Activated naive CD4-positive, alpha-beta T cell treated with anti-CD3 and anti-CD28 coated beads, Interleukin-2, amount 50 U/mL, for 24 hours (primary cell): ENCODE results near the gene UNC13C.

ENCODE experiments used
- H3K27ac Mint-ChIP-seq: one replicate; pipeline ENCODE4 v1.8.0; 2021; ENCODE audit warnings: mild to moderate bottlenecking, mixed read lengths
- H3K27me3 Mint-ChIP-seq: one replicate; pipeline ENCODE4 v1.8.0; 2021; ENCODE audit warnings: mixed read lengths
- H3K36me3 Mint-ChIP-seq: one replicate; pipeline ENCODE4 v1.8.0; 2021; ENCODE audit warnings: mixed read lengths
- H3K4me1 Mint-ChIP-seq: one replicate; pipeline ENCODE4 v1.8.0; 2021; ENCODE audit warnings: mixed read lengths
- H3K4me3 Mint-ChIP-seq: one replicate; pipeline ENCODE4 v1.8.0; 2021; ENCODE audit warnings: mild to moderate bottlenecking, mixed read lengths
- H3K9me3 Mint-ChIP-seq: one replicate; pipeline ENCODE4 v1.8.0; 2021; ENCODE audit warnings: mixed read lengths

Gene UNC13C

DNA sequence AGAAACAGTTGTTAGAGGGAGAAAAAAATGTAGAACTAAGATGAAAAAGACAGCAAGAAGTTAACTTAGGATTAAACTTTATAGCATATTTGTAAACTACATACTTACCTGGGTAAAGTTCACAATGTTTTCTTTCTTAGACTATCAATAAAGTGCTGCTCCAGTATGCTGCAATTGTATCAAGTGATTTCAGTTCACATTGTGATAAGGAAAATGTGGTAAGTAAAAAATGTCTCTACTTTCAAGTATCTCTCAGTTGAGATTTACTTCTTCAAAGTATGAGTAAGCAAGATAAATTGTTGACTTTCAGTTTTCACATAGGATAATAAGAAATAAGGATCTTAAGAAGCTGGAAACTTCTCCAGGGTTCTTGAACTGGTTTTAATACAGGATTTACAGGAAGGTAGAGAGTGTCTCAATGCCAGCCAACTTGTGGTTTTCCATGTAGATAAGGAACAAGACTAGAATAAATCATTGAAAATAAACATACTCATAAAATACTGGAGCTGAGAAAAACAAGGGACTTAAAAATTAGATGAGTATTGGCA is 528.8 kb downstream of the UNC13C start:
- Mint-ChIP-seq H3K4me1 (no peaks in the 10 kb centered on the region), H3K27me3 (peaks cover 1% of the 10 kb centered on the region), H3K36me3 (no peaks in the 10 kb centered on the region), H3K4me3 (no peak overlapping the region), H3K27ac (no peak overlapping the region), H3K9me3 (no peaks in the 10 kb centered on the region)

DNA sequence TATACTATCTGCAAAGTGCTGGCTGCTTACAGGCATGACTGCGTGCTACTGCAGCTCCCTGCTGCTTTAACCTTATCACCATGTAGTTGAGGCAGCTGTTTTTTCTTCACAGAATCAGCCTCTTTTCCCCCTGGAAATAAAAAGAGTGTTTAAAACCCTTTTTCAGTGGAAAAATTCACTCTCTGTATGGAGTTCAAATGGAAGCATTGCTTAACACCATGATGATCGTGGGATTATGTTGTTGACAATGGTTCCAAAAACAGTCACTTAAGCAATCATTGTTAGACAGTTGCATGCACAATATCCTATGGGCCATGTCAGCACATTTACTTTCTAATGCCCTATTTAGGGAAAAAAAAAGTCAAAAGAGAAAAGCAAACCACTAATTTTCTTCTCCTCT is 536.4 kb downstream of the UNC13C start:
- Mint-ChIP-seq H3K27ac (no peak overlapping the region), H3K4me3 (no peak overlapping the region), H3K4me1 (peaks cover 8% of the 10 kb centered on the region), H3K36me3 (no peaks in the 10 kb centered on the region), H3K27me3 (peaks cover 1% of the 10 kb centered on the region), H3K9me3 (no peaks in the 10 kb centered on the region)

- Mint-ChIP-seq H3K4me1 (peaks cover 20% of the 10 kb centered on the region), H3K4me3 (no peak overlapping the region), H3K27me3 (no peaks in the 10 kb centered on the region), H3K27ac (no peak overlapping the region), H3K9me3 (no peaks in the 10 kb centered on the region), H3K36me3 (no peaks in the 10 kb centered on the region)
Measured at GRCh38 chr15:54515664-54516582, 537.7 kb downstream of the UNC13C start.

GRCh38 chr15:54517366-54517765 is 539.1 kb downstream of the UNC13C start:
- H3K27me3 Mint-ChIP-seq: peaks cover 1% of the 10 kb centered on the region
- no peaks in the 10 kb centered on the region for H3K9me3 Mint-ChIP-seq
- H3K4me3 Mint-ChIP-seq: no peak overlapping the region
- peaks cover 20% of the 10 kb centered on the region for H3K4me1 Mint-ChIP-seq
- no peaks in the 10 kb centered on the region for H3K36me3 Mint-ChIP-seq
- no peak overlapping the region for H3K27ac Mint-ChIP-seq

- H3K36me3 Mint-ChIP-seq: no peaks in the 10 kb centered on the region
- H3K27me3 Mint-ChIP-seq: peaks cover 1% of the 10 kb centered on the region
- peaks cover 20% of the 10 kb centered on the region for H3K4me1 Mint-ChIP-seq
- no peak overlapping the region for H3K4me3 Mint-ChIP-seq
- no peak overlapping the region for H3K27ac Mint-ChIP-seq
- H3K9me3 Mint-ChIP-seq: no peaks in the 10 kb centered on the region
Measured at GRCh38 chr15:54518156-54518882, 540.1 kb downstream of the UNC13C start.

DNA sequence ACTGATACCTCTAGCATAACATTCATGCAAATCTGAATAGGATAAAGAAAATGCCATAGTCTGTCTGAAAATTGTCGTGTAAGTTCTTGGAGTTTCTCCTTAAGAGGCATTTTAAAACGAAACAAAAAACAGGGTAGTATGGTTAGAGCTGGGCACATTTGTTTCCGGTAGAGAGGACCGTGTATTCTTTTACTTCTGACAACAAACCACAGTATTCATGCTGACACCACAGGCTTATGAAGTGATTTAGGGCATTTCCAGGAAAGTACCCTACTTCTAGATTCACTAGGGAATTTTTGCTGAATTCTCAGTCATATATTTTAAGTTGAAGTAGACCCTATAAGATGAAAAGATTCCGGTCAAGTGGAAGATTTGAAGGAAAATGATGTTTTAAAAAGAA is 541.3 kb downstream of the UNC13C start:
- Mint-ChIP-seq H3K36me3 (no peaks in the 10 kb centered on the region), H3K9me3 (no peaks in the 10 kb centered on the region), H3K4me1 (peaks cover 20% of the 10 kb centered on the region), H3K27ac (no peak overlapping the region), H3K27me3 (peaks cover 1% of the 10 kb centered on the region), H3K4me3 (peak overlapping the region; percentile 40)

DNA sequence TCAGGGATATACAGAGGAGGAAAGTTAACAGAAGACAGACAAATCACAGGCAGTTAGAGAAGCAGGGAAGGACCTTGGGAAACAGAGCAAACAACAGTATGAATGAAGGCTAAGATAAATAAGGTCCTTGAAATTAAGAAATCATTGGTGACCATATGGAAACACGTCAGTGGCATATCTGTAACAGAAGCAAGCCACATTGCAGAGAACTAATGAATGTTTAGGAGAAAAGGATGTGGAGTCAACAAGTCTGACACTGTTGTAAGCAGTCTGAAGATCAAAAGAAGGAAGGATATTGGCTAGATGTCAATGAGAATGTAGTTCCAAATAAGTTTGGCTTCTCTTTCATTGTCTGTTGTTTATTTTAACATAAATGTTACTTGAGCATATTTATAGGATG is 542.4 kb downstream of the UNC13C start:
- H3K4me3 Mint-ChIP-seq: no peak overlapping the region
- no peaks in the 10 kb centered on the region for H3K9me3 Mint-ChIP-seq
- H3K4me1 Mint-ChIP-seq: peaks cover 20% of the 10 kb centered on the region
- H3K27me3 Mint-ChIP-seq: peaks cover 1% of the 10 kb centered on the region
- H3K27ac Mint-ChIP-seq: no peak overlapping the region
- H3K36me3 Mint-ChIP-seq: no peaks in the 10 kb centered on the region

DNA sequence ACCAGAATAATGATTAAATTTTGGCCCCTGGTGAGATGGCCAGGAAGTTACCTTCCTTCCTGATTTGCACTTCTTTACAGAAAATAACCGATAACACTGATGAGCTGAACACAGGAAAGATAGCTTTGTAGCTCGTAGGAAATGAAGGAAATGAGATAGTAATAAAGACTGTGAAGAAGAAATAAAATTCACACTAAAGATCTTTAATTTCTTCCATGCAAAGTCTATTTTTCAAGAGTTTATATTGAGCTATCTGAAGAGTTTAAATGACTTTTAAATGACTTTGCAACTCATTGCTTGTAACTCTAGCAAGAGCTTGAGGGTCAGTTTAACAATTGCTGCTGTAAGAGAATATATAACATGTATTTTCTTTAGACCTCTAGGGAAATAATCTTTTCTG is 543.0 kb downstream of the UNC13C start:
- no peaks in the 10 kb centered on the region for H3K36me3 Mint-ChIP-seq
- no peak overlapping the region for H3K27ac Mint-ChIP-seq
- no peak overlapping the region for H3K4me3 Mint-ChIP-seq
- H3K9me3 Mint-ChIP-seq: no peaks in the 10 kb centered on the region
- peaks cover 20% of the 10 kb centered on the region for H3K4me1 Mint-ChIP-seq
- peaks cover 1% of the 10 kb centered on the region for H3K27me3 Mint-ChIP-seq

GRCh38 chr15:54528021-54528420 is 549.8 kb downstream of the UNC13C start:
- H3K36me3 Mint-ChIP-seq: no peaks in the 10 kb centered on the region

GRCh38 chr15:54540721-54541120 is 562.5 kb downstream of the UNC13C start:
- Mint-ChIP-seq H3K27me3 (no peaks in the 10 kb centered on the region), H3K27ac (no peak overlapping the region), H3K9me3 (peaks cover 21% of the 10 kb centered on the region), H3K4me3 (no peak overlapping the region), H3K4me1 (no peaks in the 10 kb centered on the region), H3K36me3 (no peaks in the 10 kb centered on the region)

More at GRCh38 chr15:54528021-54528420, 549.8 kb downstream of the UNC13C start:
- no peak overlapping the region for H3K4me3 Mint-ChIP-seq
- H3K4me1 Mint-ChIP-seq: no peaks in the 10 kb centered on the region
- no peak overlapping the region for H3K27ac Mint-ChIP-seq
- H3K27me3 Mint-ChIP-seq: peaks cover 3% of the 10 kb centered on the region
- no peaks in the 10 kb centered on the region for H3K9me3 Mint-ChIP-seq

GRCh38 chr15:54547491-54547890 is 569.2 kb downstream of the UNC13C start:
- Mint-ChIP-seq H3K27me3 (no peaks in the 10 kb centered on the region), H3K4me1 (no peaks in the 10 kb centered on the region), H3K27ac (no peak overlapping the region), H3K9me3 (peaks cover 7% of the 10 kb centered on the region), H3K4me3 (no peak overlapping the region), H3K36me3 (no peaks in the 10 kb centered on the region)

DNA sequence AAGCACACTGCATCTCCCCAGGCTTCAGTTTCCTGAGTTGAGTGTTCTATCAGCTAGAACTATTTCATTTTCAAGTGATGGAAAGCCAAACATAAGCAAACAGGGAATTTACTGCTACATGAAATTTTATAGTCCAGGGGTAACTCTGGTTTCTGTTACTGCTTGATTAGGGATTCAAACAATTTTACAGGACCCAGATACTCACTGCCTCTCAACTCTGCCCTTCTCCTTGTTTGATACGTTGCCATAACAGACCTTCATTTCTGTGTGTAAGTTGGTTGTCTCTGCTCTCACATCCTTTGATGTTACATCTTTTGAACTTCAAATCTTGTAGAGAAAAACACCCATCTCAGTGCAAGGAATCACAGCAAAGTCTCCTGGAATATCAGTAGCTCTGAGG is 572.7 kb downstream of the UNC13C start:
- Mint-ChIP-seq H3K4me3 (no peak overlapping the region), H3K36me3 (no peaks in the 10 kb centered on the region), H3K9me3 (no peaks in the 10 kb centered on the region), H3K4me1 (no peaks in the 10 kb centered on the region), H3K27ac (no peak overlapping the region), H3K27me3 (peaks cover 4% of the 10 kb centered on the region)

DNA sequence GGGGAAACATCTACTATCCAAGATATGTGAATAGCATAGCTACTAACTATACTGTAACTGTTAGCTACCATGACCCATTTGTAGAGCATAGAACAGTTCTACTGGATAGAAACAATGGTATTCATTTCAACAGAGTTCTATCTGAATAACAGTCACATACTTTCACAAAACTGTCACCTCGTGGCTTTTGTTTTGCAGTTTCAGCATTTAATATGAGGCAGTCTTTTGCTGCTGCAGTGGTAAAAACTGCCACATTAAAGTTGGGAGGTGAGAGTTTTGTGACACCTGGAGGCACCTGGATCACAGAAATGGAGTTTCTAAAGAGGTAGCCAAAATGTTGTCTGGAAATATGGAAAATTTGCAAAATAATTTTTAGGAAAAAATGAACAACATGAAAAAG is 578.0 kb downstream of the UNC13C start:
- Mint-ChIP-seq H3K9me3 (no peaks in the 10 kb centered on the region), H3K27ac (no peak overlapping the region), H3K4me3 (no peak overlapping the region), H3K27me3 (peaks cover 8% of the 10 kb centered on the region), H3K4me1 (no peaks in the 10 kb centered on the region), H3K36me3 (no peaks in the 10 kb centered on the region)

DNA sequence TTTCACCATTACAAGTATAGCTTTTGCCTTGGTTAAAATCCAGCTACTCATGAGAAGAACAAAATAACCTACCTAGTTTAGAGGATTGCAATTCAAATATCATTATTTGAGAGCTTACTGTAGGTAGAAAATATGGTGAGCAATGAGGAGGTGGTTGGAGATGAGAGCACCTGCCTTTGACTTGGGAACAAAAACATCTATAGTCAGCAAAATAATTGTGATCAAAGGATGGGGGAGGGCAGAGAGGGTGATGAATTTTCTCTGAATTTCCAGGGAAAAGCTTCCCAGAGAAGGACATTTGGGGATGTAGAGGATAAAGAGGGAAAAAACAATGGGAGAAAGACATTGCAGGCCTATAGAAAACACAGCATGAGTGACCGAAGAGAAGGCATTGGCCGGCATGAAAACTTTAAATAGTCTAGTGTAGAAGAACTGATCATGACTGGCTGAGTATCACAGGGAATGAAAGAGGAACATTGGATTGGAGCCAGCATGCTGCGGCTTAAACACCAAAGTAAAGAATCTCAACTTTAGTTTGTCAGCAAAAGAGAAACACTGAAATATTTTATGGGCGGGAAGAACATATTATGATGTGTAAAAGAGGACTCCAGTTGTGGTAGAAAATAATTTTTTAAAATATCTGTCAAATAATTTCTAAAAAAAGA is 581.3 kb downstream of the UNC13C start:
- Mint-ChIP-seq H3K4me3 (no peak overlapping the region), H3K36me3 (no peaks in the 10 kb centered on the region), H3K4me1 (no peaks in the 10 kb centered on the region), H3K27ac (no peak overlapping the region), H3K27me3 (peaks cover 8% of the 10 kb centered on the region), H3K9me3 (no peaks in the 10 kb centered on the region)

DNA sequence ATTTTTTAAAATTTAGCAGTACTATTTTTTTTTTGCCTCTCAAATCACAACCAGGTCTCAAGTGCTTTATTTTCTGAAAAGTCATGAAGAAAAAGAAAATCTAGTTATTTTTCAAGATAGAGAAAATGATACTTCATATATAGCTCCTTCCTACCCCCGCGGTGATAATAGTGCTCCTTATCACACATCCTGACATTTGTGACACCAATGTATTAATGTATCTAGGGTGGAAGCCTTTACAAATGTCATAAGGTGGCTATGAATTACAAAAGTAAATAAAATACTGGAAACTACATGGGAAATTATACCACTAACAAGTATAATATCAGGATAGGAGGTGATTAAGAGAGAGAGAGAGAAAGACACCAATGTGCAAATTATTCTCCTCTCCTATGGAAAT is 582.2 kb downstream of the UNC13C start:
- H3K27me3 Mint-ChIP-seq: peaks cover 8% of the 10 kb centered on the region
- H3K4me3 Mint-ChIP-seq: no peak overlapping the region
- no peaks in the 10 kb centered on the region for H3K36me3 Mint-ChIP-seq
- H3K4me1 Mint-ChIP-seq: no peaks in the 10 kb centered on the region
- H3K27ac Mint-ChIP-seq: no peak overlapping the region
- no peaks in the 10 kb centered on the region for H3K9me3 Mint-ChIP-seq
